Stimulated activated CD8-positive, alpha-beta memory T cell treated with anti-CD3 and anti-CD28 coated beads, Interleukin-12 subunit alpha, Interleukin-12 subunit beta, amount 100 ng/mL, for 4 hours (primary cell): ENCODE results near the gene PLPPR3.
"Not testable (repeated sequence)": the region's sequence is repeated elsewhere in the genome, so short reads cannot be mapped to it uniquely, and the experiment has no call there.

Experiments
- DNase-seq: peaks from one replicate; pipeline ENCODE4 v3.0.0-alpha.2; 2020; ENCODE audit warnings: low read depth

PLPPR3 gene

DNA sequence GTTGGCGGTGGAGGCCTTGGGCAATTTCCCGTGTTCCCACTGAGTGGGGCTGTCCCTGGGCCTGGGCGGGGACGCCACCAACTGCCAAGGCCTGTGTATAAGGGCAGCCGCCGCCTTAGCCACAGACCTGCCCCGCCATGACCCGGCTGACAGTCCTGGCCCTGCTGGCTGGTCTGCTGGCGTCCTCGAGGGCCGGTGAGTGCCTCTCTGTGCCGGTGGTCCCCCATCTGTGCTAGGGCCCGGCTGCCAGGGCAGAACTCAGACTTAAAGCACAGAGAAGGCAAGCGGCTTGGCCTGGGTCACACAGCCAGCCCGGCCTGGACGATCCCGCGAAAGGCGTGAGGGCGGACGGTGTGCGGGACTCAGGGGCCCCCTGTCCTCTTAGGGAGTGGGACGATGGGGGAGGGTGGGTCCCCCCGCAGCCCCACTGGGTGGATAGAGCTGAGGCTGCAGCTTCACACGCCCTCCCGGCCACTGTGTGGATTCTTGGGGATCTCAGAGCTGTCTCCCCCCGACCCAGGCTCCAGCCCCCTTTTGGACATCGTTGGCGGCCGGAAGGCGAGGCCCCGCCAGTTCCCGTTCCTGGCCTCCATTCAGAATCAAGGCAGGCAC lies 6.1 kb upstream of the PLPPR3 start, which contains the start of gene AZU1:
TSS of gene AZU1 (plus strand) at position 128 of the 612 bp plus-strand sequence. CDS start at position 138, 10 bp downstream.
- no peak for DNase-seq

DNA sequence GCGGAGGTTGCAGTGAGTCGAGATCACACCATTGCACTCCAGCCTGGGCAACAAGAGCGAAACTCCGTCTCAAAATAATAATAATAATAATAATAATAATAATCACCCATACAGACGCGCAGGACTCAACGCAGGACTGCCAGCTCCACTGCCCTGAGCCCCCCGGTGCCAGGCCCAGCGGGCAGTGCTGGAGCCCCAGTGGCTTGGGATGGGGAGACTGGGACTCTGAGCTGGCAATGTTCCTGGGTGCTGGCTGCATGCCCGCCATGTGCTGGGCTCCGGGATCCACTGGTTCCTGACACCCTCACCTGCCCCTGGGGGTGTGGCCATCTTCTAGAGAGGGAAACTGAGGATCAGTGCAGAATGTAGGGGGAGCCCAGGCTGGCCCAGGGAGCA lies 5.6 kb upstream of the PLPPR3 start:
- DNase-seq: no peak

DNA sequence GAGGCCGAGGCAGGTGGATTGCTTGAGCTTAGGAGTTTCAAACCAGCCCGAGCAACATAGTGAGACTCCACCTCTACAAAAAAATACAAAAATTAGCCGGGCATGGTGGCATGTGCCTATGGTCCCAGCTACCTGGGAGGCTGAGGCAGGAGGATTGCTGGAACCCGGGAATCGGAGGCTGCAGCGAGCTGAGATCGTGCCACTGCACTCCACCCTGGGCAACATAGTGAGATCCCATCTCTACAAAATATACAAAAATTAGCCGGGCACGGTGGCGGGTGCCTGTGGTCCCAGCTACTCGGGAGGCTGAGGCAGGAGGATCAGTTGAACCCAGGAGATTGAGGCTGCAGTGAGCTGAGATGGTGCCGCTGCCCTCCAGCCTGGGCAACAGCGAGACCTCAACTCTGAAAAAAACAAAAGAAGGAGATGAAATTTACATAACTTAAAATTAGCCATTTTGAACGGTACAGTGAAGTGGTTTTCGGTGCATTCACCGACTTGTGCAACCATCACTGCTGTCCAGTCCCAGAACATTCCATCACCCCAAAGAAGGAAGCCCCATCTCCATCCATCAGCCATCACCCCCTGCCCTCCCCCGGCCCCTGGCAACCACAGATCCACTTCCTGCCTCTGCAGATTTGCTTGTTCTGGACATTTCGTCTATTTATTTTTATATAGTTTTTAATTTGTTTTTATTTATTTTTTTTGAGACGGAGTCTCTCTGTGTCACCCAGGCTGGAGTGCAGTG lies 4.3 kb upstream of the PLPPR3 start:
- no peak for DNase-seq

DNA sequence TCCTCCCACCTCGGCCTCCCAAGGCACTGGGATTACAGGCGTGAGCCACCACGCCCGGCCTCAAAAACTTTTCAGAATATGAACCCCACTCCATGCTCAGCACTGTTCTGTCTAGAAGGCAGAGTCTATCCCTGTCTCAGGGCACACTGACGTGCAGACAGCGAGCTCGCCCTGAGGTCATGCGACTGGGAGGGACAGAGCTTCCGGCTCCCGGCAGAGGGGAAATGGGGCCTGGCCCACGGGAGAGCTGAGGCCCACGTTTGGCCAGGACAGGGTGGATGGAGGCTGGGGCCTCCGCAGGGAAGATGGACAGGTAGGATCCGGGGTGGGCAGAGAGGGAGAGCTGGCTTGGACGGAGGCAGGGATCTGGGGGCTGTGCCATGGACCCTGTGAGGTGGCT lies 3.1 kb upstream of the PLPPR3 start:
- no peak for DNase-seq

DNA sequence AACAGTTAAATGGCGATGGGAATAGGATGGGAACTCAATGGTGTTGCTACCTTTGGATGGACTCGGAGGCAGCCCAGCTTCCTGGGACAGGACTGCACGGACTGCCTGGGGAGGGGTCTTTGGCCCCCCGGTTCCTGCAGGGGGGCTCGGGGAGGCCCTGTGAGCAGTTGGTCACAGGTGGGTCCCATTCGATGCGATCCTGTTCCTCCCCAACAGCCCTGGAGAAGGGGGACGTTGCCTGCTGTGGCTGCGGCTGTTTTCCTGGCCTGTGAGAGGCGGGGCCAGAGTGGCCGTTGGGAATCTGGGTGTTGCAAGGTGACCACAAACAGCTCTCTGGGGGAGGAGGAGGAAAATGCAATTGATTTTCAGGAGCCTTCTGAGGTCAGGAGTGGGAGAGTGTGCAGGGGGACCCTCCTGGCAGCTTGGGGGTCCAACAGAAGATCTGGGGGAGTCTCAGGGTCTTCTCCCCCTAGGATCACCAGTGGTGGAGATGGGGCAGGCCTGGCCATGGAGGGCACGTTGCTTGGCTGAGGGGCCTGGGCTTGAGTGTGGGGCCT lies 1.9 kb upstream of the PLPPR3 start:
- DNase-seq: no peak

DNA sequence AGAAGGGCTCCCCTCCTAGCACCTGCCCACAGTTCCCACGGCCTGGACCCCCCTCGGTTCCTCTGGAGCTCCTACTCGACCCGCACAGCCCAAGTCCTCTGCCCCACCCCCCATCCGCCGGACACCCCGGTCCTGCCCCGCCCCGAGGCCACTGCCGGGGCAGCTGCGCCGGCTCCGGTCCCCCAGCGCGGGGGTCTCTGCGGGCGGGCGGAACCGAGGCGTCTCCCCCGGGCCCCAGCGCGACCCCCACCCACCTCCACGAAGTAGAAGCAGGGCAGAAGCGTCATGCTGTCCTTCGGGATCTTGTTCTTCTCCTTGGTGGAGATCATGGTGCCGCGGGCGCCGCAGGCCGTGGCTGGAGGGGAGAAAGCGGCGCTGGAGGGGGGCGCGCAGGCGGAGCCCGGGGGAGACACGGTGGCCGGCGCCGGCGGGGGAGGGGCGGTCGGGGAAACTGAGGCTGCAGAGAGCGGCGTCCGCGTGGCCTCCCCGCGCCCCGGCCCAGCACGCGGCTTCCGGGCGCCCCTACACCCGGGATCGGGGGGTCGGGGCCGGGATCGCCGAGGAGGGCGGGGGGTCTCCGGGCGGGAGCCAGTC lies 427 bp downstream of the PLPPR3 start:
- DNase-seq: no peak

DNA sequence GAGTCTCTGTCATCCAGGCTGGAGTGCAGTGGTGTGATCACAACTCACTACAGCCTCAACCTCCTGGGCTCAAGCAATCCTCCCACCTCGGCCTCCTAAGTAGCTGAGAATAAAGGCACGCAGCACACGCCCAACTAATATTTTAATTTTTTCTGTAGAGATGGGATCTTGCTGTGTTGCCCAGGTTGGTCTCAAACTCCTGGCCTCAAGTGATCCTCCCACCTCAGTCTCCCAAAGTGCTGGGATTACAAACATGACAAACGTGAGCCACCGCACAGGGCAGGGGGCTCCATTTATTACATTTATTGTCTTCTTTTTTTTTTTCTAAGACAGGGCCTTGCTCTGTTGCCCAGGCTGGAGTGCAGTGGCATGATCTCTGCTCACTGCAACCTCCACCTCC lies 1.5 kb downstream of the PLPPR3 start:
- DNase-seq: not testable (repeated sequence)

DNA sequence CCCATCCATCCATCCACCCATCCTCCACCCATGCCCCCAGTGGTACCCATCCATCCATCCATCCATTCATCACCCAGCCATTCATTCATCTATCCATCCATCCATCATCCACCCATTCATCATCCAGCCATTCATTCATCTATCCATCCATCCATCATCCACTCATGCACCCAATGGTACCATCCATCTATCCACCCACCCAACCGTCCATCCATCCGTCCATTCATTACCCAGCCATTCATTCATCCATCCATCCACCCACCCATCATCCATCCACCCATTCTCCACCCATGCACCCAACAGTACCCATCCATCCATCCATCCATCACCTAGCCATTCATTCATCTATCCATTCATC lies 5.3 kb downstream of the PLPPR3 start:
- no peak for DNase-seq

DNA sequence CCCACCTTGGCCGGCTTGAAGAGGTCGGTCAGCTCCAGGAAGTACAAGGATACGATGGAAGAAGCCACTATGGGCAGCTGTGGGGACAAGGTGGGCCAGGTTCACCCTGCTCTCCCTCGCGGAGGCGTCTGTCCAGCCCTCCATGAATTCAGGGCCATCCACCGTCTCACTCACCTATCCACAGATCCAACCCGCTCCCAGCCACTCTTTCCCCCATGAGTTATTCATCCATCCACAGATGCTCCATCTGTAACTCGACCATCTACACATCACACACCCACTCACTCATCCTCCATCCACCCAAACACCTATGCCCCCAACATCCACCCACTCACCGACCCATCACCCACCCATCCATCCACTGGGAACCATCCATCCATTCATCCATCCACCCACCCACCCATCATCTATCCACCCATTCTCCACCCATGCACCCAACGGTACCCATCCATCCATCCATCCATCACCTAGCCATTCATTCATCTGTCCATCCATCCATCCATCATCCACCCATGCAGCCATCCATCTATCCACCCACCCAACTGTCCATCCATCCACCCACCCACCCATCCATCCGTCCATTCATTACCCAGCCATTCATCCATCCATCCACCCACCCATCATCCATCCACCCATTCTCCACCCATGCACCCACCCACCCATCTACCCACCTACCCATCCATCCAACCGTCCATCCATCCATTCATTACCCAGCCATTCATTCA lies 5.8 kb downstream of the PLPPR3 start:
- DNase-seq: no peak

DNA sequence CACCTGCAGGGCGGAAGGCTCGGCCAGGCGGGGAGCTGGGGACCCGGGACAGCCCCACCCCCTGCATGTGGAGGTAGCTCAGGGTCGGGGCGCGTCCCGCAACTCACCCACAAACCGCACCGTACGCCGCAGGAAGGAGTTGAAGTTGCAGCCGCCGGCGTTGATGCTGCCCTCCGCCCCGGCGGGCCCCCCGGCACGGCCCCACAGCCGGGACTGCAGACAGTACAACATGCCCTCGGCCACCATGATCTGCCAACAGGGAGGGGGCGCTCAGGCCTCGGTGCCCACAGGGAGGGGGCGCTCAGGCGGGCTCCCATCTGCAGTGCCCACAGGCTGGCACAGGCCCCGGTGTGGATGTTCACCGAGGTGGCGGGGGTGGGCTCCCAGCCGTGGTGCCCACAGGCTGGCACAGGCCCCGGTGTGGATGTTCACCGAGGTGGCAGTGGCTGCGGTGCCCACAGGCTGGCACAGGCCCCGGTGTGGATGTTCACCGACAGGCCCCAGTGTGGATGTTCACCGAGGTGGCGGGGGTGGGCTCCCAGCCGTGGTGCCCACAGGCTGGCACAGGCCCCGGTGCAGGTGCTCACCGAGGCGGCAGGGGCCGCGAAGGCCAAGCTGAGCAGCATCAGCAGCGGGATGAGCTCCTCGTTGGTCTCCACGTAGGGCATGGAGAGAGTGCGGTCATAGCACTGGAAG lies 6.5 kb downstream of the PLPPR3 start:
- DNase-seq: no peak

DNA sequence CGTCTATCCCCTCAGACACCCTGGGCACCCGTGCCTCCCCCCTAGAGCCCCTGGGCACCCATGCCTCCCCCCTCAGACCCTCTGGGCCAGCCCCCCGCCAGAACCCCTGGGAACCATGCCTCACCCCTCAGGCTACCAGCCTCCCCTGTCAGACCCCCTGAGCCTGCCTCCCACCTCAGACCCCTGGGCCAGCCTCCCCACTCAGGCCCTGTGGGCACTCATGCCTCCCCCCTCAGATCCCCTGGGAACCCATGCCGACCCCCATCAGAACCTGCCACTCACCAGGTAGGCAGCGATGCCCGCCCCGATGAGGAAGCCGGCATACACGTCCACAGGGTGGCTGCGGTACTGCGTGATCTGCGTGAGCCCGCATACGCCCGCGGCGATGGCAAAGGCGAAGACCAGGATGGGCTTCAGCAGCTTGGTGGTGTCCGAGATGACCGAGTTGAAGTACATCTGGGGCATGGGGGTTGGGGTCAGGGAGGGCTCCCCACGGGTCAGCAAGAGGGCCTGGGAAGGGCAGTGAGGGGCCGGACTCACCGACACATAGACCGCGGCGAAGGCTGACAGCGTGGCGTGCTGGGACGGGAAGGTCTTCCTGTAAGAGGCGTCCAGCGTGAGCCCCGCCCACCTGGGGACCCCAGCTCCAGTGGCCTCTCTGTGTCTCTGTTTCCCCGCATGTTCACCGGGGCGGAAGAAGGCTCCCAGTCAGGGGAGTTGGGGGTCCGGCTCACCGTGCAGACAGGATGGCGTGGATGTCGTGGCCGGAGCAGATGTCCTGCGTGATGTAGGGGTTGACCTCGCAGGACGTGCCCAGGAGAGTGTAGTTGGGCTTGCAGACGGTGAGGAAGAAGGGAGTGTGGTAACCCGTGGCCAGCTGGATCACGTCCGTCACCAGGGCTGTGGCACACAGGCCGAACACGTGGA lies 7.3 kb downstream of the PLPPR3 start:
- DNase-seq: no peak

DNA sequence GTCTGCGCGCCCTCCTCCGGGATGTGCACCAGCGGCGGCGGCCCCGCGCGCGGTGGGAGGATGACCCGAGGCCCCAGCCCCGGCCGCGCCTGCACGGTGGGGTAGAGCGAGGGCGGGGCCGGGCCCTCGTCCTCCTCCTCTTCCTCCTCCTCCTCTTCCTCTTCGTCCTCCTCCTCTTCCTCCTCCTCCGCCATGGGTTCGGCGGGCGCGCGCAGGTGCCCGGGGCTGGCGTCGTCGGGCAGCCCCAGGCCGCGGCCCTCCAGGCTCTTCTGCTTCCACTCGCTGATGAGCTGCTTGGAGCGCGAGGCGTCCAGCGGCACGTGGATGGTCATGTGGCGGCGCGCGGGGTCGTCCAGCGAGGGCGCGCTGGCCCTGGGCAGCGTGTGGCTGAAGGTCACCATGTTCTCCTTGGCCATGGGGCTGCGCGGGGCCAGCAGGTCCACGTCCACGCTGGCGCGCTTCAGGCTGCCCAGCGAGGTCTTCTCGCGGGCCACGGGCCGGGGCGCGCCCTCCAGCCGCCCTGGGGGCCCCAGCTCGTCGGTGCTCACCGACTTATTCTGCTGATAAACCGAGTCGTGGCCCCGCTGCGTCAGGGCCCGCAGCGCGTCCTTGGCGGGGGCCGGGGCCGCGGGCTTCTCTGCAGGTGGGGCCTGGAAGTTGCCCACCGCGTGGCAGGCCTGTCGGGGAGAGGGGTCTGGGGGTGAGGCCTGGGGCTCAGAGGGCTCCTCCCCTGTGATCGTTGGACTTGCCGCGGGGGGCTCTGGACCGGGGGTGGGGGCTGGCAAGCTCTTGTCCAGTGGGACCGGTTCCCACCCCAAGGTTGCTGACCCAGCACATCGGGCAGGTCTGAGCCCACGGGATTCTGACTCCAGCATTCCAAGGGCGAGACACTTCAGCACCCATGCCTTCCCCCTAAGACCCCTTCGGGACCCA lies 8.3 kb downstream of the PLPPR3 start:
- no peak for DNase-seq

DNA sequence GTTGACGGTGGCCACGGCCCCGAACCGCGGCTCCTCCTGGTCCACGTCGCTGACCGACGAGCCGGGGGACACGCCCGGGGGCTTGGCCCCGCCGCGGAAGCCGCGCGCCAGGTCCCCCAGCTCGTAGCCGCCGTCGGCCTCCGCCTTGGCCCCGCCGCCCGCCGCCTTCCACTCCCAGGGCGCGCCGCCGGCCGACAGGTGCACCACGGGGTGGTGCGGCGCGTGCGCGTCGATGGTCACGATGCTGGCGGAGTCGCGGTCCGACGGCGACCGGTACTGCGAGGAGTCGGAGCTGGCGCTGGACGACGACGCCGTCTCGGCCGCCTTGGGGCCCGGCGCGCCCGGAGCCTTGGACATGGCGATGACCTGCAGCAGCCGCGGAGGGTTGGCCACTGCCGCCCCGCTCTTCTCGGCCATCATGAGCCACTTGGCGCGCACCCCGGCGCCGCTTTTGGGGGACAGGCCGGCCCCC lies 9.0 kb downstream of the PLPPR3 start:
- no peak for DNase-seq

DNA sequence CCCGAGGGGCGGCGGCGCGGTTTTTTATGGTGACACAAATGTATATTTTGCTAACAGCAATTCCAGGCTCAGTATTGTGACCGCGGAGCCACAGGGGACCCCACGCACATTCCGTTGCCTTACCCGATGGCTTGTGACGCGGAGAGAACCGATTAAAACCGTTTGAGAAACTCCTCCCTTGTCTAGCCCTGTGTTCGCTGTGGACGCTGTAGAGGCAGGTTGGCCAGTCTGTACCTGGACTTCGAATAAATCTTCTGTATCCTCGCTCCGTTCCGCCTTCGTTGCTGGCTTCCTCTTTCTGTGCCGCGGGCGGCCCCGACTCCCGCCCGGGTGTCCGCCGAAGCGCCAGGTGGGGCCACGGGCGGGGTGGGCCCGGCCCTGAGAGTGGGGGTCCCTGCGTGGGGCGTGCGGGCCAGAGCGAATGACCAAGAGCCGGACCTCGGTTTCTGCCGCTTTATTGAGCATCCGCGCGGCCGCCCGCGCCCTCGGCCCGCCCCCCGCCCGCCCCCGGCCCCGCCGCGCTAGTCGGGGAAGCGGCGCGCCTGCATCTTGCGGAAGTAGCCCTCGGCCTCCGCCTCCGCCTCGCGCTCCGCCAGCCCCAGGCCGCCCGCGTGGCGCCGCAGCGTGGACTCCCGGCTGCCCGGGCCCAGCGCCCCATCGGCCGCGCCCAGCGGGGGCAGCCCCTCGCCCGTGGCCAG lies 9.6 kb downstream of the PLPPR3 start:
- no peak for DNase-seq

DNA sequence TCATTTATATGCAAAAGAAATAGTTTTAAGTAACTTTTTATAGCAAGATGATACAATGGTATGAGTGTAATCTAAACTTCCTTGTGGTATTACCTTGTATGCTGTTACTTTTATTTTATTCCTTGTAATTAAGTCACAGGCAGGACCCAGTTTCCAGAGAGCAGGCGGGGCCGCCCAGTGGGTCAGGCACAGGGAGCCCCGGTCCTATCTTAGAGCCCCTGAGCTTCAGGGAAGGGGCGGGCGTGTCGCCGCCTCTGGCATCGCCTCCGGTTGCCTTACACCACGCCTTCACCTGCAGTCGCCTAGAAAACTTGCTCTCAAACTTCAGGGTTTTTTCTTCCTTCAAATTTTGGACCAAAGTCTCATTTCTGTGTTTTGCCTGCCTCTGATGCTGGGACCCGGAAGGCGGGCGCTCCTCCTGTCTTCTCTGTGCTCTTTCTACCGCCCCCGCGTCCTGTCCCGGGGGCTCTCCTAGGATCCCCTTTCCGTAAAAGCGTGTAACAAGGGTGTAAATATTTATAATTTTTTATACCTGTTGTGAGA lies 10.2 kb downstream of the PLPPR3 start:
- DNase-seq: no peak

DNA sequence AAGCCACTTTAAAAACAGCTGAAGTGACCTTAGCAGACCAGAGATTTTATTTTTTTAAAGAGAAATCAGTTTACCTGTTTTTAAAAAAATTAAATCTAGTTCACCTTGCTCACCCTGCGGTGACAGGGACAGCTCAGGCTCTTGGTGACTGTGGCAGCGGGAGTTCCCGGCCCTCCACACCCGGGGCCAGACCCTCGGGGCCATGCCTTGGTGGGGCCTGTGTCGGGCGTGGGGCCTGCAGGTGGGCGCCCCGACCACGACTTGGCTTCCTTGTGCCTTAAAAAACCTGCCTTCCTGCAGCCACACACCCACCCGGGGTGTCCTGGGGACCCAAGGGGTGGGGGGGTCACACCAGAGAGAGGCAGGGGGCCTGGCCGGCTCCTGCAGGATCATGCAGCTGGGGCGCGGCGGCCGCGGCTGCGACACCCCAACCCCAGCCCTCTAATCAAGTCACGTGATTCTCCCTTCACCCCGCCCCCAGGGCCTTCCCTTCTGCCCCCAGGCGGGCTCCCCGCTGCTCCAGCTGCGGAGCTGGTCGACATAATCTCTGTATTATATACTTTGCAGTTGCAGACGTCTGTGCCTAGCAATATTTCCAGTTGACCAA lies 10.8 kb downstream of the PLPPR3 start:
- no peak for DNase-seq

DNA sequence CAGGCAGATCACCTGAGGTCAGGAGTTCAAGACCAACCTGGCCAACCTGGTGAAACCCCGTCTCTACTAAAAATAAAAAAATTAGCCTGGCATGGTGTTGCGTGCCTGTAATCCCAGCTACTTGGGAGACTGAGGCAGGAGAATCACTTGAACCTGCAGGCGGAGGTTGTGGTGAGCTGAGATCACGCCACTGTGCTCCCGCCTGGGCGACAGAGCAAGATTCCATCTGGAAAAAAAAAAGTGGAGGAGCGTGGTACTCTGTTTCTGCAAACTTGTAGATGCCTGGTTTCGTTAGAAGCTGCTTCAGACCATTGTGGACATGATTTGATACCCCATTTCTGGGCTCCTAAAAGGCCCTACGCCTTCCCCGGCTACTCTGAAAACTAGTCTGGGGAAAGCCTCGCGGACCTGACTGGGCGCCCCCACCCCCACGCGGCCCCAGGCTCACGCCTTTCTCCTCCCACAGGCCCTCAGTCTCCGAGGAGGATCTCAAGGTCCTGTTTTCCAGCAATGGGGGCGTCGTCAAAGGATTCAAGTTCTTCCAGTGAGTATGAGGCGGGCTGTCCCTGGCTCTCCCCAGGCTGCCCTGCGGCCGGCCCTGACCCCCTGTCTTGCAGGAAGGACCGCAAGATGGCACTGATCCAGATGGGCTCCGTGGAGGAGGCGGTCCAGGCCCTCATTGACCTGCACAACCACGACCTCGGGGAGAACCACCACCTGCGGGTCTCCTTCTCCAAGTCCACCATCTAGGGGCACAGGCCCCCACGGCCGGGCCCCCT lies 11.5 kb downstream of the PLPPR3 start:
- DNase-seq: no peak

DNA sequence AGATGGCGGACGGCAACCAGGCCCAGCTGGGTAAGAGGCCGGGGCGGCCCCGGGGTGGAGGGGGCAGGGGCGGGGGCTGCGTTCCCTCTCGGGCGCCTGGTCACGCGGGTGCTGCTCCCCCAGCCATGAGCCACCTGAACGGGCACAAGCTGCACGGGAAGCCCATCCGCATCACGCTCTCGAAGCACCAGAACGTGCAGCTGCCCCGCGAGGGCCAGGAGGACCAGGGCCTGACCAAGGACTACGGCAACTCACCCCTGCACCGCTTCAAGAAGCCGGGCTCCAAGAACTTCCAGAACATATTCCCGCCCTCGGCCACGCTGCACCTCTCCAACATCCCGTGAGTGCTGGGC lies 13.4 kb downstream of the PLPPR3 start:
- DNase-seq: no peak
